RWPE2 (cell line): Measurements from ENCODE around the gene THOC7.

Experiments used
- ATAC-seq: fragments of 200-7000 bp; cut with Tn5 transposase; 3 replicates; pipeline ENCODE4 v1.9.1; 2021; ENCODE audit warnings: low read depth
- DNase-seq: peaks from one replicate; pipeline ENCODE4 v3.0.0-alpha.2; 2020; ENCODE audit warnings: low spot score
- H3K27ac ChIP-seq: fragments of 450-650 bp; 2 replicates; pipeline ENCODE4 v1.5.1; 2017; ENCODE audit warnings: mild to moderate bottlenecking; ENCODE audit not compliant: poor library complexity, severe bottlenecking
- H3K27me3 ChIP-seq: fragments of 250-450 bp; sonication (Bioruptor Pico); 2 replicates; pipeline ENCODE4 v1.5.1; 2021; ENCODE audit warnings: mild to moderate bottlenecking, moderate library complexity; ENCODE audit not compliant: insufficient read depth, poor library complexity, severe bottlenecking
- H3K36me3 ChIP-seq: fragments of 250-450 bp; sonication (Bioruptor Pico); 2 replicates; pipeline ENCODE4 v1.5.1; 2020; ENCODE audit warnings: low read depth, mild to moderate bottlenecking, moderate library complexity
- H3K4me1 ChIP-seq: fragments of 250-450 bp; sonication (Bioruptor Pico); 2 replicates; pipeline ENCODE4 v1.5.1; 2021; ENCODE audit warnings: mild to moderate bottlenecking, moderate library complexity; ENCODE audit not compliant: insufficient read depth, poor library complexity, severe bottlenecking
- H3K4me3 ChIP-seq: fragments of 250-450 bp; sonication (Bioruptor Pico); 2 replicates; pipeline ENCODE4 v1.5.1; 2021; ENCODE audit warnings: mild to moderate bottlenecking, moderate library complexity; ENCODE audit not compliant: severe bottlenecking
- H3K9me3 ChIP-seq: fragments of 250-450 bp; sonication (Bioruptor Pico); 2 replicates; pipeline ENCODE4 v1.5.1; 2021; ENCODE audit warnings: mild to moderate bottlenecking, moderate library complexity; ENCODE audit not compliant: severe bottlenecking
- TF ChIP-seq, protein P1 (sequence below): fragments of 450-650 bp; IDR thresholded peaks from one replicate; pipeline ENCODE4 v1.5.1; 2017; ENCODE audit warnings: mild to moderate bottlenecking, moderate library complexity; ENCODE audit not compliant: poor library complexity, severe bottlenecking

The THOC7 gene

GRCh38 chr3:63857311-63857710, 6.3 kb downstream of the THOC7 start:
- H3K27ac ChIP-seq, result peak overlapping the region; percentile 38
- H3K4me1 ChIP-seq, result peaks cover 35% of the 10 kb centered on the region
- H3K36me3 ChIP-seq, result 0 out of 2 replicates have a peak, but pooled peaks cover 8% of the 10 kb centered on the region
- H3K9me3 ChIP-seq, result no peaks in the 10 kb centered on the region
- H3K4me3 ChIP-seq, result no peak overlapping the region
- no peak for DNase-seq
- no peaks in the 10 kb centered on the region for H3K27me3 ChIP-seq
- ATAC-seq, result peak; percentile 81
- TF ChIP-seq, protein P1, sequence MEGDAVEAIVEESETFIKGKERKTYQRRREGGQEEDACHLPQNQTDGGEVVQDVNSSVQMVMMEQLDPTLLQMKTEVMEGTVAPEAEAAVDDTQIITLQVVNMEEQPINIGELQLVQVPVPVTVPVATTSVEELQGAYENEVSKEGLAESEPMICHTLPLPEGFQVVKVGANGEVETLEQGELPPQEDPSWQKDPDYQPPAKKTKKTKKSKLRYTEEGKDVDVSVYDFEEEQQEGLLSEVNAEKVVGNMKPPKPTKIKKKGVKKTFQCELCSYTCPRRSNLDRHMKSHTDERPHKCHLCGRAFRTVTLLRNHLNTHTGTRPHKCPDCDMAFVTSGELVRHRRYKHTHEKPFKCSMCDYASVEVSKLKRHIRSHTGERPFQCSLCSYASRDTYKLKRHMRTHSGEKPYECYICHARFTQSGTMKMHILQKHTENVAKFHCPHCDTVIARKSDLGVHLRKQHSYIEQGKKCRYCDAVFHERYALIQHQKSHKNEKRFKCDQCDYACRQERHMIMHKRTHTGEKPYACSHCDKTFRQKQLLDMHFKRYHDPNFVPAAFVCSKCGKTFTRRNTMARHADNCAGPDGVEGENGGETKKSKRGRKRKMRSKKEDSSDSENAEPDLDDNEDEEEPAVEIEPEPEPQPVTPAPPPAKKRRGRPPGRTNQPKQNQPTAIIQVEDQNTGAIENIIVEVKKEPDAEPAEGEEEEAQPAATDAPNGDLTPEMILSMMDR, result no peak

- Histone ChIP-seq H3K4me1 (peaks cover 31% of the 10 kb centered on the region), H3K27me3 (no peaks in the 10 kb centered on the region), H3K4me3 (no peak overlapping the region), H3K36me3 (peaks cover 15% of the 10 kb centered on the region; the same call in 1 of the 2 replicates), H3K27ac (peak overlapping the region; percentile 38), H3K9me3 (no peaks in the 10 kb centered on the region)
- DNase-seq, result no peak
- peak; percentile 69 for ATAC-seq
- TF ChIP-seq, protein P1, result no peak
Measured at GRCh38 chr3:63855333-63855940, 8.2 kb downstream of the THOC7 start.

DNA sequence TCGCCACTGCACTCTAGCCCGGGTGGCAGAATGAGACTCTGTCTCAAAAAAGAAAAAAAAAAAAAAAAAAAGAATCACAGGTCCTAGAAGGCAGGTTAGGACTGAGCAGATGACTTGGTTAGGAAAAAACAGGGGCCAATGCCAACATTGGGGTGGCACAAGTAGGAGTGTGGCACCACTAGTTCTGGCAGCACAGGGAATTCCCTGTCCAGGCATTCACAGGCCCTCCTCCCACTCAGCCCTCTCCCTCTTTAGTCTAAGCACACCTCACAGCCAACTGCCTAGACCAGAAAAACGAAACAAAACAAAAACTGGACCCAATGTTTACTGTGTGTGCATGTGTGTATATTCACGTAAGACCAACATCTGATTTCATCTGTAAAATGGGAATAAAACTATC, 10.5 kb downstream of the THOC7 start:
- no peak for DNase-seq
- Histone ChIP-seq H3K4me3 (no peak overlapping the region), H3K9me3 (no peaks in the 10 kb centered on the region), H3K27ac (no peak overlapping the region), H3K27me3 (no peaks in the 10 kb centered on the region), H3K4me1 (peaks cover 35% of the 10 kb centered on the region), H3K36me3 (peaks cover 15% of the 10 kb centered on the region; the same call in 1 of the 2 replicates)
- TF ChIP-seq, protein P1, result no peak
- ATAC-seq, result no peak

- H3K27me3 ChIP-seq, result no peaks in the 10 kb centered on the region
- peaks cover 22% of the 10 kb centered on the region for H3K4me1 ChIP-seq
- peaks cover 15% of the 10 kb centered on the region; the same call in 1 of the 2 replicates for H3K36me3 ChIP-seq
- no peaks in the 10 kb centered on the region for H3K9me3 ChIP-seq
- H3K27ac ChIP-seq, result no peak overlapping the region
- H3K4me3 ChIP-seq, result no peak overlapping the region
- ATAC-seq (no peak), DNase-seq (no peak)
- TF ChIP-seq, protein P1, result no peak
Measured at GRCh38 chr3:63851287-63851686, 12.3 kb downstream of the THOC7 start.

DNA sequence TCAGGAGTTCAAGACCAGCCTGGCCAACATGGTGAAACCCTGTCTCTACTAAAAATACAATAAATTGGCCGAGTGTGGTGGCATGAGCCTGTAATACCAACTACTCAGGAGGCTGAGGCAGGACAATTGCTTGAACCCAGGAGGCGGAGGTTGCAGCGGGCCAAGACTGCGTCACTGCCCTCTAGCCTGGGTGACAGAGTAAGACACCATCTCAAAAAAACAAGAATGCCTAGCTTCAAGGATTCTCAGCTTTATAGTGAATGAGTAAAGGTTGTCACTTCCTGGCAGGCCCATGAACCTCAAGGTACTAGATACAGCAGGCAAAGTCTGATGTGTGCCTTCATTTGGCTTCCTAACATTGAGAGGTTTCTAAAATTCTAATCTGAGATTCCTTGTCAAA, 14.4 kb downstream of the THOC7 start:
- no peaks in the 10 kb centered on the region for H3K27me3 ChIP-seq
- TF ChIP-seq, protein P1, result no peak
- DNase-seq (no peak), ATAC-seq (no peak)
- H3K4me1 ChIP-seq, result peaks cover 9% of the 10 kb centered on the region
- H3K27ac ChIP-seq, result no peak overlapping the region
- no peaks in the 10 kb centered on the region for H3K9me3 ChIP-seq
- no peak overlapping the region for H3K4me3 ChIP-seq
- peaks cover 11% of the 10 kb centered on the region; the same call in 1 of the 2 replicates for H3K36me3 ChIP-seq
